Liver (tissue), 9 donors: ENCODE results near the gene C19orf53. TPM values are rescaled to one million over a fixed set of nuclear protein-coding genes. Genes with fewer than 3 reads are reported as not detected.

Source experiments
- DNase-seq: peaks from one replicate; pipeline ENCODE4 v3.0.0-alpha.2; 2017; ENCODE audit warnings: low spot score
- H3K27ac ChIP-seq, 2 donors: one replicate each; pipeline ENCODE4 v1.7.0; 2013; ENCODE audit warnings: inconsistent platforms in 2 of 2, low read length in 2 of 2, control low read depth in 1 of 2, low read depth in 1 of 2, mild to moderate bottlenecking in 1 of 2
- H3K27me3 ChIP-seq, 4 donors: one replicate each; pipeline versions ENCODE4 v1.6.1 to v1.7.0; 2013; ENCODE audit warnings: low read length in 3 of 4, inconsistent platforms in 1 of 4, mild to moderate bottlenecking in 1 of 4, moderate library complexity in 1 of 4; ENCODE audit not compliant: control insufficient read depth in 4 of 4, insufficient read depth in 4 of 4
- H3K36me3 ChIP-seq, 4 donors: one replicate each; pipeline versions ENCODE4 v1.6.1 to v1.7.0; 2013; ENCODE audit warnings: low read length in 3 of 4, mild to moderate bottlenecking in 3 of 4, low read depth in 1 of 4, moderate library complexity in 1 of 4; ENCODE audit not compliant: control insufficient read depth in 4 of 4, insufficient read depth in 3 of 4
- H3K4me1 ChIP-seq, 4 donors: one replicate each; pipeline versions ENCODE4 v1.6.1 to v1.7.0; 2013; ENCODE audit warnings: low read length in 3 of 4, mild to moderate bottlenecking in 3 of 4, moderate library complexity in 1 of 4; ENCODE audit not compliant: control insufficient read depth in 4 of 4, insufficient read depth in 4 of 4
- H3K4me3 ChIP-seq, 3 donors: one replicate each; pipeline versions ENCODE4 v1.6.1 to v1.7.0; 2013; ENCODE audit warnings: low read length in 3 of 3, control low read depth in 1 of 3, low read depth in 1 of 3, mild to moderate bottlenecking in 1 of 3
- H3K9ac ChIP-seq, 2 donors: one replicate each; pipeline ENCODE4 v1.7.0; 2013; ENCODE audit warnings: low read length in 2 of 2, mild to moderate bottlenecking in 2 of 2, moderate library complexity in 2 of 2, control low read depth in 1 of 2, low read depth in 1 of 2
- H3K9me3 ChIP-seq, 4 donors: one replicate each; pipeline versions ENCODE4 v1.6.1 to v1.7.0; 2013; ENCODE audit warnings: low read length in 3 of 4; ENCODE audit not compliant: control insufficient read depth in 4 of 4
- EGR1 ChIP-seq, 2 donors: IDR thresholded peaks; 2 replicates each; pipeline ENCODE4 v1.6.1; 2016 to 2018; ENCODE audit warnings: antibody characterized with exemption in 2 of 2, low read depth in 2 of 2
- FOXA1 ChIP-seq: IDR thresholded peaks from 2 replicates; pipeline ENCODE4 v1.6.1; 2016; ENCODE audit warnings: antibody characterized with exemption
- FOXA2 ChIP-seq: IDR thresholded peaks from 2 replicates; pipeline ENCODE4 v1.6.1; 2016; ENCODE audit warnings: antibody characterized with exemption
- GABPA ChIP-seq, 2 donors: IDR thresholded peaks in 1 of 2; conservative IDR thresholded peaks in 1 of 2; 2 replicates each; pipeline ENCODE4 v1.6.1; 2016; ENCODE audit warnings: antibody characterized with exemption in 2 of 2, mild to moderate bottlenecking in 1 of 2, moderate library complexity in 1 of 2
- HNF4A ChIP-seq, 2 donors: conservative IDR thresholded peaks; 2 replicates each; pipeline ENCODE4 v1.6.1; 2016; ENCODE audit warnings: antibody characterized with exemption in 2 of 2, mild to moderate bottlenecking in 2 of 2
- HNF4G ChIP-seq: IDR thresholded peaks from 2 replicates; pipeline ENCODE4 v1.6.1; 2016; ENCODE audit warnings: antibody characterized with exemption
- JUND ChIP-seq, 2 donors: IDR thresholded peaks; 2 replicates each; pipeline ENCODE4 v1.6.1; 2016; ENCODE audit warnings: antibody characterized with exemption in 2 of 2
- NR2F2 ChIP-seq: IDR thresholded peaks from 2 replicates; pipeline ENCODE4 v1.6.1; 2016; ENCODE audit warnings: antibody characterized with exemption
- RAD21 ChIP-seq, 2 donors: IDR thresholded peaks; 2 replicates each; pipeline ENCODE4 v1.6.1; 2016; ENCODE audit warnings: antibody characterized with exemption in 2 of 2, mild to moderate bottlenecking in 2 of 2
- RXRA ChIP-seq, 2 donors: IDR thresholded peaks; 2 replicates each; pipeline ENCODE4 v1.6.1; 2017 to 2018; ENCODE audit warnings: antibody characterized with exemption in 2 of 2, mild to moderate bottlenecking in 1 of 2
- SP1 ChIP-seq: IDR thresholded peaks from 2 replicates; pipeline ENCODE4 v1.6.1; 2018; ENCODE audit warnings: antibody characterized with exemption, mild to moderate bottlenecking
- TAF1 ChIP-seq: conservative IDR thresholded peaks from 2 replicates; pipeline ENCODE4 v1.6.1; 2016; ENCODE audit warnings: antibody characterized with exemption, mild to moderate bottlenecking
- YY1 ChIP-seq: IDR thresholded peaks from 2 replicates; pipeline ENCODE4 v1.6.1; 2016; ENCODE audit warnings: antibody characterized with exemption, mild to moderate bottlenecking
- WGBS: extraction: QIAGEN DNeasy Blood & Tissue Kit; methylation state at CpG from one replicate; pipeline ENCODE4 v1.1.7; 2013; 5-methylcytosine and 5-hydroxymethylcytosine counted together
- polyA plus RNA-seq, 2 donors: library from polyadenylated mRNA; stranded (reverse) in 1 of 2; unstranded in 1 of 2; fragments of 200-250 nt in 1 of 2; fragments of >200 nt in 1 of 2; fragmentation: Nextera tagmentation in 1 of 2; extraction: Ambion mirVana in 1 of 2; gene quantifications; one replicate each; pipeline versions ENCODE4 v1.2.1 to v1.2.3, GENCODE V29; 2013 to 2015
- total RNA-seq, 2 donors: library from RNA; depleted of rRNA; stranded (reverse); fragments of >200 nt; gene quantifications; one replicate each; pipeline ENCODE4 v1.2.3, GENCODE V29; 2014
- TF ChIP-seq, protein P1 (sequence below): fragments of 150-350 bp; IDR thresholded peaks from 2 replicates; pipeline ENCODE4 v1.5.1; 2017; ENCODE audit warnings: improper control_type of control experiment, low read depth, low read length; ENCODE audit not compliant: missing input control
- TF ChIP-seq, protein P2 (sequence below): IDR thresholded peaks from 2 replicates; pipeline ENCODE4 v1.6.1; 2016; ENCODE audit warnings: antibody characterized with exemption, mild to moderate bottlenecking
- TF ChIP-seq, protein P3 (sequence below): IDR thresholded peaks from 2 replicates; pipeline ENCODE4 v1.6.1; 2016; ENCODE audit warnings: antibody characterized with exemption
- TF ChIP-seq, protein P4 (sequence below): IDR thresholded peaks from 2 replicates; pipeline ENCODE4 v1.6.1; 2016; ENCODE audit warnings: antibody characterized with exemption
- TF ChIP-seq, protein P5 (sequence below): IDR thresholded peaks from 2 replicates; pipeline ENCODE4 v1.6.1; 2016; ENCODE audit warnings: antibody characterized with exemption
- donor health status: healthy.
- donor health status: healthy.
- donor health status: healthy.
- donor health status: healthy.
- donor health status: healthy.

Gene C19orf53
- total RNA-seq (10 to 100 TPM; 18.5 to 35.8 TPM), polyA plus RNA-seq (10 to 100 TPM; 83.2 to 88.5 TPM)

DNA sequence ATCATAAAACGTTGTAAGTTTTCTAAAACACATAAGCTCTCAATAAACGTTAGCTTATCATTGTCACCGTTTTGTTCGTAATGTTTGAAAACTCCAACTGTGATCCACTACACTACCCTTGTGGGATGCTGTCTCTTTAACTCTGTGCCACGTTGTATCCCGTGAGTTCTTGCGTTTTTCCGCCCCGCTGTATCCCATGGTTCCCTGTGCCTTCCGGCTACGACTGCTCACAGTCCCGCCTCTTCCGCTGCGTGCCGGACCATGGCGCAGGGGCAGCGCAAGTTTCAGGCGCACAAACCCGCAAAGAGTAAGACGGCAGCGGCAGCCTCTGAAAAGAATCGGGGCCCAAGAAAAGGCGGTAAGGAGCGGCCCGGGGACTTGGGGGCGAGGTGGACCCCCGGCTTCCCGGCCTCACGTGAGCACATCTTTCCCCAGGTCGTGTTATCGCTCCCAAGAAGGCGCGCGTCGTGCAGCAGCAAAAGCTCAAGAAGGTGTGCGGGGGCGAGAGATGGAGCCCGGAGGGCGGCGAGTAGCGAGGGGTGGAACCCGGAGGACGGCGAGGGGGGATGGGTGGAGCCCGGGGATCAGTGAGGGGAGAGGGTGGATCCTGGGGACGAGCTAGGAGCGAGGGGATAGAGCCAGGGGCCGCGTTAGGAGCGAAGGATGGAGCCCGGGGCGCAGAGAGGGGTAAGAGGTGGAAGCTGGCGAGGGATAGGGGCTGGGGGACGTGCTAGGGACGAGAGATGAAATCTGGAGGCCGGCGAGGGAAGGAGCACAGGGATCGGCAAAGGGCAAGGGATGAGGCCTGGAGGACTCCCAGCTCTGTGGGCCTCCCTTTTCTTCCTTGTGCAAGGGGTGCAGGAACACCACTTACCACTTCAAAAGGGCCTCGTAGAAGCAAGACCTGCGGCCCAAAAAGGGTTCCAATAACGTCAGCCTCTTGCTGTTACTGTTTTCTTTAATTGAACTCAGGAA, at the start of gene C19orf53:
C19orf53 (plus strand) TSS at position 240 of the 975 bp plus-strand sequence; CDS start at position 262, 22 bp downstream.
- Histone ChIP-seq H3K27ac (peak within 1 kb of the TSS; percentile 81 to 84), H3K4me3 (peak within 1 kb of the TSS; percentile 73 to 92 (median 78)), H3K4me1 (peaks cover 3 to 18% (median 10%) of the 10 kb centered on the region in 4 donors), H3K9ac (peak within 1 kb of the TSS; percentile 60 to 67), H3K36me3 (peaks cover 13 to 37% (median 22%) of the 10 kb centered on the region in 4 donors), H3K27me3 (no peaks in the 10 kb centered on the region), H3K9me3 (no peaks in the 10 kb centered on the region)
- under 1% methylated on average over 61 of the region's 61 CpGs for WGBS
- DNase-seq = peak; percentile 89
- TF ChIP-seq RAD21 (IDR thresholded peaks at IDR 0.05) (peak in 1 of 2 donors; percentile 60), RXRA (IDR thresholded peaks at IDR 0.05) (peak; percentile 22 to 35), TAF1 (no peak), JUND (IDR thresholded peaks at IDR 0.05) (peak in 1 of 2 donors; percentile 25), SP1 (peak; percentile 50), GABPA (IDR thresholded peaks at IDR 0.05 in 1 of 2, conservative IDR thresholded peaks at IDR 0.05 in 1 of 2) (peak; percentile 83 to 98), FOXA1 (no peak), FOXA2 (peak; percentile 8), YY1 (peak; percentile 95), NR2F2 (peak; percentile 32), EGR1 (IDR thresholded peaks at IDR 0.05; ENCODE audit: low read depth in 2 of 2) (peak; percentile 46 to 80), HNF4G (no peak), HNF4A (conservative IDR thresholded peaks at IDR 0.05) (peak; percentile 5 to 22)
- TF ChIP-seq, protein P1, sequence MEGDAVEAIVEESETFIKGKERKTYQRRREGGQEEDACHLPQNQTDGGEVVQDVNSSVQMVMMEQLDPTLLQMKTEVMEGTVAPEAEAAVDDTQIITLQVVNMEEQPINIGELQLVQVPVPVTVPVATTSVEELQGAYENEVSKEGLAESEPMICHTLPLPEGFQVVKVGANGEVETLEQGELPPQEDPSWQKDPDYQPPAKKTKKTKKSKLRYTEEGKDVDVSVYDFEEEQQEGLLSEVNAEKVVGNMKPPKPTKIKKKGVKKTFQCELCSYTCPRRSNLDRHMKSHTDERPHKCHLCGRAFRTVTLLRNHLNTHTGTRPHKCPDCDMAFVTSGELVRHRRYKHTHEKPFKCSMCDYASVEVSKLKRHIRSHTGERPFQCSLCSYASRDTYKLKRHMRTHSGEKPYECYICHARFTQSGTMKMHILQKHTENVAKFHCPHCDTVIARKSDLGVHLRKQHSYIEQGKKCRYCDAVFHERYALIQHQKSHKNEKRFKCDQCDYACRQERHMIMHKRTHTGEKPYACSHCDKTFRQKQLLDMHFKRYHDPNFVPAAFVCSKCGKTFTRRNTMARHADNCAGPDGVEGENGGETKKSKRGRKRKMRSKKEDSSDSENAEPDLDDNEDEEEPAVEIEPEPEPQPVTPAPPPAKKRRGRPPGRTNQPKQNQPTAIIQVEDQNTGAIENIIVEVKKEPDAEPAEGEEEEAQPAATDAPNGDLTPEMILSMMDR = no peak
- TF ChIP-seq, protein P2, sequence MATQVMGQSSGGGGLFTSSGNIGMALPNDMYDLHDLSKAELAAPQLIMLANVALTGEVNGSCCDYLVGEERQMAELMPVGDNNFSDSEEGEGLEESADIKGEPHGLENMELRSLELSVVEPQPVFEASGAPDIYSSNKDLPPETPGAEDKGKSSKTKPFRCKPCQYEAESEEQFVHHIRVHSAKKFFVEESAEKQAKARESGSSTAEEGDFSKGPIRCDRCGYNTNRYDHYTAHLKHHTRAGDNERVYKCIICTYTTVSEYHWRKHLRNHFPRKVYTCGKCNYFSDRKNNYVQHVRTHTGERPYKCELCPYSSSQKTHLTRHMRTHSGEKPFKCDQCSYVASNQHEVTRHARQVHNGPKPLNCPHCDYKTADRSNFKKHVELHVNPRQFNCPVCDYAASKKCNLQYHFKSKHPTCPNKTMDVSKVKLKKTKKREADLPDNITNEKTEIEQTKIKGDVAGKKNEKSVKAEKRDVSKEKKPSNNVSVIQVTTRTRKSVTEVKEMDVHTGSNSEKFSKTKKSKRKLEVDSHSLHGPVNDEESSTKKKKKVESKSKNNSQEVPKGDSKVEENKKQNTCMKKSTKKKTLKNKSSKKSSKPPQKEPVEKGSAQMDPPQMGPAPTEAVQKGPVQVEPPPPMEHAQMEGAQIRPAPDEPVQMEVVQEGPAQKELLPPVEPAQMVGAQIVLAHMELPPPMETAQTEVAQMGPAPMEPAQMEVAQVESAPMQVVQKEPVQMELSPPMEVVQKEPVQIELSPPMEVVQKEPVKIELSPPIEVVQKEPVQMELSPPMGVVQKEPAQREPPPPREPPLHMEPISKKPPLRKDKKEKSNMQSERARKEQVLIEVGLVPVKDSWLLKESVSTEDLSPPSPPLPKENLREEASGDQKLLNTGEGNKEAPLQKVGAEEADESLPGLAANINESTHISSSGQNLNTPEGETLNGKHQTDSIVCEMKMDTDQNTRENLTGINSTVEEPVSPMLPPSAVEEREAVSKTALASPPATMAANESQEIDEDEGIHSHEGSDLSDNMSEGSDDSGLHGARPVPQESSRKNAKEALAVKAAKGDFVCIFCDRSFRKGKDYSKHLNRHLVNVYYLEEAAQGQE = peak; percentile 28
- TF ChIP-seq, protein P3, sequence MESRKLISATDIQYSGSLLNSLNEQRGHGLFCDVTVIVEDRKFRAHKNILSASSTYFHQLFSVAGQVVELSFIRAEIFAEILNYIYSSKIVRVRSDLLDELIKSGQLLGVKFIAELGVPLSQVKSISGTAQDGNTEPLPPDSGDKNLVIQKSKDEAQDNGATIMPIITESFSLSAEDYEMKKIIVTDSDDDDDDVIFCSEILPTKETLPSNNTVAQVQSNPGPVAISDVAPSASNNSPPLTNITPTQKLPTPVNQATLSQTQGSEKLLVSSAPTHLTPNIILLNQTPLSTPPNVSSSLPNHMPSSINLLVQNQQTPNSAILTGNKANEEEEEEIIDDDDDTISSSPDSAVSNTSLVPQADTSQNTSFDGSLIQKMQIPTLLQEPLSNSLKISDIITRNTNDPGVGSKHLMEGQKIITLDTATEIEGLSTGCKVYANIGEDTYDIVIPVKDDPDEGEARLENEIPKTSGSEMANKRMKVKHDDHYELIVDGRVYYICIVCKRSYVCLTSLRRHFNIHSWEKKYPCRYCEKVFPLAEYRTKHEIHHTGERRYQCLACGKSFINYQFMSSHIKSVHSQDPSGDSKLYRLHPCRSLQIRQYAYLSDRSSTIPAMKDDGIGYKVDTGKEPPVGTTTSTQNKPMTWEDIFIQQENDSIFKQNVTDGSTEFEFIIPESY = peak; percentile 76
- TF ChIP-seq, protein P4, sequence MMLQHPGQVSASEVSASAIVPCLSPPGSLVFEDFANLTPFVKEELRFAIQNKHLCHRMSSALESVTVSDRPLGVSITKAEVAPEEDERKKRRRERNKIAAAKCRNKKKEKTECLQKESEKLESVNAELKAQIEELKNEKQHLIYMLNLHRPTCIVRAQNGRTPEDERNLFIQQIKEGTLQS = no peak
- TF ChIP-seq, protein P5, sequence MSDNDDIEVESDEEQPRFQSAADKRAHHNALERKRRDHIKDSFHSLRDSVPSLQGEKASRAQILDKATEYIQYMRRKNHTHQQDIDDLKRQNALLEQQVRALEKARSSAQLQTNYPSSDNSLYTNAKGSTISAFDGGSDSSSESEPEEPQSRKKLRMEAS = peak; percentile 100
